GM12865 (cell line): ENCODE results near the gene ENG.

Source experiments
- DNase-seq: peaks from one replicate; pipeline ENCODE4 v3.0.0; 2010; ENCODE audit warnings: low read depth
- H3K4me3 ChIP-seq: 2 replicates; pipeline ENCODE4 v1.5.1; 2011; ENCODE audit warnings: mild to moderate bottlenecking, low read depth, low read length, control low read depth
- TF ChIP-seq, protein P1 (sequence below): IDR thresholded peaks from 2 replicates; pipeline ENCODE4 v1.5.1; 2011; ENCODE audit warnings: low read length, control low read depth, low read depth, inconsistent platforms; ENCODE audit not compliant: insufficient read depth; ENCODE audit errors: missing control alignments

Gene ENG

DNA sequence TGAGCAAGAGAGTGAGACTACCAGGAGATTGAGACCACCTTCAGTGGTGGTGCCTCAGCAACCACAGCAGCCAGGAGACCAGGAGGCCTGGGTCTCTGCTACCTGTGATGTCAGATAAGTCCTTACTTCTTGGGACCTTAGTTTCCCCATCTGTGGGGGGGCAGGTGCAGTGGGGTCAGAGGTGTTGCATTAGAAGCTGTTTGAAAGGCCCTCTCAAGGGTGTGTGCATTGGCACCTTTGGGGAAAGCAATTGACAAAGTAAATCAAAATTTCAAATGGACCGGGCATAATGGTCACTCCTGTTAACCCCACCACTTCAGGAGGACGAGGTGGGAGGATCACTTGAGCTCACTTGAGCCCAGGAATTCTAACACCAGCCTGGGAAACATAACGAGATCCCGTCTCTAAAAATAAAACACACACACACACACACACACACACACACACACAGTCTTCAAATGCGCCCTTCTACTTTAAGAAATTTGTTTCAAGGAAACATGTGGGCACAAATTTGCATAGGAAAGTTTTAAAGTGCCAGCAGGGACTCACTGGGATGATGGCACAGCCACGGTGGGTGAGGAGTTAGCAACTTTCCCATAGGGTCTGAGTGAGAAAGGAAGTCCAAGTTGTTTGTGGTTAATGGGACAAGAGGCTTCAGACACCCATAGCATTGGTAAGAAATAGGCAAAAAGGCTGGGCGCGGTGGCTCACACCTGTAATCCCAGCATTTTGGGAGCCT, 24.4 kb upstream of the ENG start:
- H3K4me3 ChIP-seq: no peak overlapping the region
- no peak for DNase-seq
- TF ChIP-seq, protein P1, sequence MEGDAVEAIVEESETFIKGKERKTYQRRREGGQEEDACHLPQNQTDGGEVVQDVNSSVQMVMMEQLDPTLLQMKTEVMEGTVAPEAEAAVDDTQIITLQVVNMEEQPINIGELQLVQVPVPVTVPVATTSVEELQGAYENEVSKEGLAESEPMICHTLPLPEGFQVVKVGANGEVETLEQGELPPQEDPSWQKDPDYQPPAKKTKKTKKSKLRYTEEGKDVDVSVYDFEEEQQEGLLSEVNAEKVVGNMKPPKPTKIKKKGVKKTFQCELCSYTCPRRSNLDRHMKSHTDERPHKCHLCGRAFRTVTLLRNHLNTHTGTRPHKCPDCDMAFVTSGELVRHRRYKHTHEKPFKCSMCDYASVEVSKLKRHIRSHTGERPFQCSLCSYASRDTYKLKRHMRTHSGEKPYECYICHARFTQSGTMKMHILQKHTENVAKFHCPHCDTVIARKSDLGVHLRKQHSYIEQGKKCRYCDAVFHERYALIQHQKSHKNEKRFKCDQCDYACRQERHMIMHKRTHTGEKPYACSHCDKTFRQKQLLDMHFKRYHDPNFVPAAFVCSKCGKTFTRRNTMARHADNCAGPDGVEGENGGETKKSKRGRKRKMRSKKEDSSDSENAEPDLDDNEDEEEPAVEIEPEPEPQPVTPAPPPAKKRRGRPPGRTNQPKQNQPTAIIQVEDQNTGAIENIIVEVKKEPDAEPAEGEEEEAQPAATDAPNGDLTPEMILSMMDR: no peak

DNA sequence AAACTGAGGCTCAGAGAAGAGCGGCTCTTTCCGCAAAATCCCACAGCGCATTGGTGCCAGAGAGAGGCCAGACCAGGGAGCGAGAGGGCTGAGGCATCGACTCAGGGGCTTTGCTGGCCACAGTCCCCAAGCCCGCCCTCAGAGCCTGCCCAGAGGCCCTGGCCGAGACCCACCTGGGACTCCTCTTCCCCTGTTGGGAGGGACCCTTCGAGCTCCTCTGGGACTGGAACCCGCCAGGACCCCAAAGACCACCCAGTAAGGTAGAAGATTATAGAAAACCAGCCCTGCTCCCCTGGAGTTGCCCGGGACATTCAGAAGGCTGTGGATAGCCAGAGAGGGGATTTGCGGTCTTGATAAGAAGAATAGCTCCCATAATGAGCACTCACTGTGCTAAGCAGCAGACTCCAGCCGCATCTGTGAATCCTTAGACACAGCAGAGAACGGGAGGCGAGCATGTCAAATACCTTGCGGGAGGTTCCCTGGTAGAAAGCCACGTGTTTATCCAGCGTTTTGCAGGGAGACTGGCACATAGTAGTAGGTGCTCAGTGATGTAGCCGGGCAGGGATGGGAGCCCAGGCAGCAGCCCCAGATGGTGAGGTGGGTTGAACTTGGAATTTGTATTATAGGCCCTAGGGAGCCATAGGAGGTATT, 23.7 kb upstream of the ENG start:
- H3K4me3 ChIP-seq: peak overlapping the region; percentile 8; the same call in 1 of the 2 replicates
- no peak for DNase-seq
- TF ChIP-seq, protein P1: no peak

DNA sequence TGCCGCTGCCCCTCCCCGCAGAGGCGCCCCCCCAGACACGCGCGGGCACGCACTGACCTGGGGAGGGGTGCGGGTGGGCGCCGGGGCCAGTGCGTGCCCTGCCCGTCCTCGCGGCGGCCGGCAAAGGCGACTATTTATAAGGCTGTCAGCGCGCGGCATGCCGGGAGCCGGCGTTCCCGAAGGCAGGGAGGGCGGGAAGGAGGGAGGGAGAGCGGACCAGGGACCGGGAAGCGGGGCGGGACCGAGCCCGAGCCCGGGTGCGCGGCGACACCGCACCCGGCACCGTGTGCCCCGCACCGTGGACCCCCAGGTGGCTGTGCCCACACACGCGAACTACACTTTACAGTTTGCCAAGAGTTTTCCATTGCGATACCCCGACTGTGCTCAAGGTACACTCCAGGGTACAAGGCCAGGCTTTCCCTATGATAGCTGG, 23.1 kb upstream of the ENG start, which contains the start of gene AK1:
AK1 (minus strand) TSS at position 110 of the 433 bp plus-strand sequence. CDS start 3,058 bp downstream, outside the sequence.
- peak within 1 kb of the TSS; percentile 8; the same call in 1 of the 2 replicates for H3K4me3 ChIP-seq
- no peak for DNase-seq
- TF ChIP-seq, protein P1: no peak

DNA sequence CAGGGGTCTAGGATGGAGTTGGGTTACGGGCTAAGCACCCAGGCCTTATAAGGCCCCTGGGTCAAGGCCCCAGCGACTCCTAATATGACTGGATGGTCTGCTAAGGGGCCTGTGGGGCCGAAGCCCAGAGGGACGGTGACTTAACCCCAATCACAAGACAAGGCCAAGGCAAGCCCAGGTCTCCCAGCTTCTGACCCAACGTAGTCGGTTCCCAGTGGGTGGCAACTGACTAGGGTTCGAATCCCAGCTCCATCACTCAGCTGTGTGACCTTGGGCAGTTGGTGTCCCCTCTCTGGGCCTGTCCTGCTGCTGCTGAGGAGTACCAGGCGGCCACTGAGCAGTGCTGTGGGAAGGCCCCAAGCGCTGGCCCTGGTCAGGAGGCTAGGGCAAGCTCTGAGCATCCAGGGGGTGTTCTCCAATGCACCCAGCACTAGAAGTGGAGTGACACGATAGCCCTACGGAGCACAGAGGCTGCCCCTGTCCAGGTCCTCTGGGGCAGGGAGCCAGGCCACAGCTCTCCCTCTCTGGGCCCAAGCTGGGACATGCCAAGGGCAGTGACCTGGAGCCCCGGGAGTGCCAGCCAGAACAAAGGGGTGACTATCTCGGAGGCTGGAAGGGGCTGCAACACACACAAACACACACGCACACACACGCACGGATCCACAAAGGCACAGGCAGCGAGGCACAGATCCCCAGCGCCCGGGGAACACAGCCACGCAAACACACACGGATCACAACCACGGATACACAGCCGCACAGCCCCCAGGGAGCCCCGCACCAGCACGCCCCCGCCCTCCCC, 22.5 kb upstream of the ENG start:
- no peak for DNase-seq
- no peak overlapping the region for H3K4me3 ChIP-seq

DNA sequence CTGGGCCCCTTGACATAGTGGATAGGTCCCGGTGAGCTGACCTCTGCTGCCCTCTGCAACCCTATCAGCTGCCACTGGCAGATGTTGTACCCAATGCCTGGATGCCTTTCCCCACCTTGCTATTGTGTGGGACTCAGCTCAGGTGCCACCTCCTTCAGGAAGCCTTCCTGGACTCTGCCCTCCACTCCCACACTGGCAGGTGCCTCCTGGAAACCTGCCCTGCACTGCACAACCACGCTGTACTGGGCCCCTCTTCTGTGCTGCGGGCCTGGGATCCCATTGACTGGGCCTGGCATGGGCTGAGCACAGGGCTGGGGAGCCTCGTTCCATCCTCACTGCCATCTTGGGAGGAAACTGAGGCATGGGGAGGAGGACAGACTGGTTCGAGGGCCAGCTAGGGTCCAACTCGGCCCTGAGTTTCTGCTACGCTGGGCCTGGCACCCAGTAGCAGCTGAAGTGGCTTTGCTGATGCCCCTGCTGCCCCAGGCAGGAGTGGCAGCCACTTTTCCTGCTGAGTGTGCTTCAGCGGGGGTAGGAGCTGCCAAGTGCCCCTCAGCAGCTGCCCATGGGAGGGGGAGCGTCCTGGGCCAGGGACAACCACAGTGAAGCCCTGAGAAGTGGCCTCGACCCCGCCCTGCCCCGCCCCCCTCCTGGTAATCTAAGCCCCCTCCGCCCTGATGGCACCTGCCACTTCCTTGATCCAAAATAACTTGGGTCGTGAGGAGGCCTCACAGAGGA, 21.7 kb upstream of the ENG start:
- DNase-seq: no peak
- TF ChIP-seq, protein P1: no peak
- no peak overlapping the region for H3K4me3 ChIP-seq

More for the DNA sequence above, 22.5 kb upstream of the ENG start:
- TF ChIP-seq, protein P1: no peak

DNA sequence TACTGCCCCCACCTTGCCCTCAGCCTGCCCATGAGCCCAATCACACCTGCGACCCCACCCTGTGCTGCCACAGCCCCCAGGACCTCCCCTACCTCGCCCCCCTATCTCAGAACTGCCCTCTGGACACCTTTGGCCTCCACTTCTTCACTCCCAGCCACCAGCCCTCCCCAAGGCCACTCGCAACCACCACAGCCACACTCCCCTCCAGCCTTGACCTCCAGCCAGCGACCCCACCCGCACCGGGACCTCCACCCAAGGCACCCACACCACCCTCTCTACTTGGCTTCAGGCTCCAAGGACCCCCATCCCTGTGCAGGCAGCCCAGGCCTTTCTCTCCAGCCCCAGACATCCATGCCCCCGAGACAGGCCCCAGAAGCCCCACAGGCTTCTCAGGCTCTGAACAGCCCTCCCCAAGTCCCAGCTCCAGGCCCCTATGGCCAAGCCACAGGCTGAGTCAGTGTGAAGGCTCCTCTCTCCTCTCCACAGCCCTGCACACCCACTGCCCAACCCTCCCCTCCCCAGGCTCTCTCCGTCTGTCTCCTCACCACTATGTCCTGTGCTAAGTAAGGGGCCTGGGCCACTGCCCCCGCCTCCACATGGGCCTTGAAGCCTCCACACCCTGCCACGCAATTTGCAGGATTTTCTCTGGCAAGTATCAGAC, 21.0 kb upstream of the ENG start:
- DNase-seq: no peak
- TF ChIP-seq, protein P1: no peak
- H3K4me3 ChIP-seq: no peak overlapping the region
